ENCODE measurements around the gene TNS4.

Gene TNS4

GRCh38 chr17:40515011-40515410, 13.6 kb upstream of the TNS4 start:
- no peak for DNase-seq

DNA sequence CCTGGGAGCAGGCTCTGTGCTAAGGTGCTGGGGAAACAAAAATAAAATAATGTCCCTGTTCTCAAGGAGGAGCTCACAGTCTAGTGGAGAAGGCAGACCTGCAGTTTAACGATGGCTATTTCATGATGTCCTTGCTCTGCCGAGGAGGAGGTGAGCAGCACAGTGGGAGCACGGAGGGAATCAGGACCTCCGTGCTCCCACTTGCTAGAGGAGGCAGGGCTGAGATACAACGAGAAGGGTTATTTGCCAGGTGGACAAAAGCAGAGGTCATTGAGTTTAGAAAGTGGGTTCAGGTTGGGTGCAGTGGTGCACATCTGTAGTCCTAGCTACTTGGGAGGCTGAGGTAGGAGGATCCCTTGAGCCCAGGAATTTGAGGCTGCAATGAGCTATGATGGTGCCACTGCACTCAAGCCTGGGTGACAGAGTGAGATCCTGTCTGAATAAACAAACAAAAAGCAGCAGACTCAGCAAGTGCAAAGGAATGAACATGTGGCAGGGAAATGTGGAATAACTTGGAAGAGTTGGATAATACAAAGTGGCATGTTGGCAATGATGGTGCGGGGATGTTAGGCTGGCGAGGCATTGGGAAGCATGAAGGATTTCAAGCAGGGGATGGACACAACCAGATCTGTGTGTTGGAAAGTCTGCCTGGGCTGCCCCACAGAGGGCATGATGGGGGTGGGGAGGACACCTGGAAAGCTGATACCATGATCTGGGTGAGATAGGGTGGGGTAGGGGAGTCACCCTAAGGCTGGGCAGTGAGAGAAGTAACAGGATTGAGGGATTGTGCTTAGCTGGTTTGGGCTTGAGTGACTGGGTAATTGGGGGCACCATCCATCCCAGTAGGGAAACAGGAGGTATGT, 12.8 kb upstream of the TNS4 start:
- DNase-seq: no peak

DNA sequence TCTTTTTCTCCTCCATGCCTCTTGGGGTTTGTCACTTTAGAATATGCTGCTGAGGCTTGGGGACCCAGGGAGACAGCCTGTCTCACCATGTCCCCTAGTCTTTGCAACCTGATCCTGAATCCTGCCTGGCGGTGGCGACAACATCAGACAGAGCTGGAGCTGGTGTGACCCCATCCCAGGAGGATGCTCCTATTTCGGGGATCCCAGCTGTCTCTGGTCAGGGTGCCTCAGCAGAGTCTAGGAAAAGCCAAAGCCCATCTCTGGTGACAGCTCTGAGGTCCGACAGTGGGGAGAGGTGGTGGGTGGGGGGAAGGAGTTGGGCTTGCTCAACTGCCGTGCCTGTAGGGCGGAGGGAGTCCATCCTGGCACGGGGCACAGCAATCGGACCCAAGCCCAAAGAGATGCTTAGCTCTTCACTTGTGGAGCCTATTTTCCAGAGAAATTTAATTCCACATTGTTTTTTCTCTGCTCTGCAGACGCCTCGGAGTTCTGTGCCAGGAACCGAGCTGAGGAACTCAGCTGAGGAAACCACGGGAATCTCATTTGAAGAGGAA, 10.3 kb upstream of the TNS4 start:
- DNase-seq: no peak

- no peak for DNase-seq
Observed at GRCh38 chr17:40511136-40511535, 9.7 kb upstream of the TNS4 start.

DNA sequence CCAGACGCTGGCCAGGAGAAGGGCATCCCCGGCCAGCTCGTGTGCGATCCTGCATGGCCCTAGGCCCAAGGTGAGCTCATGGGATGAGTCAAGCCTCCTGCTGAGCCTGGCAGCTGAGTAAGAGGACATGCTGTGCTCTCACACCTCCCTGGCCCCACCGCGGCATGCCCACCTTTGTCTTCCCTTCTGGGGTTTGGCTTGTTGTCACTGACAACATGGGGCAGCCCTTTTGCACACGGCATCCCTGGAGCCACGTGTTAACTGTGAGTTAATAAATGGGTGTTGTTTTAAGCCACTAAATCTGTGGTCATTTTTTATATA, 8.9 kb upstream of the TNS4 start:
- peak; percentile 97 for DNase-seq

GRCh38 chr17:40509626-40510327, 8.4 kb upstream of the TNS4 start:
- peak; percentile 49 for DNase-seq

DNA sequence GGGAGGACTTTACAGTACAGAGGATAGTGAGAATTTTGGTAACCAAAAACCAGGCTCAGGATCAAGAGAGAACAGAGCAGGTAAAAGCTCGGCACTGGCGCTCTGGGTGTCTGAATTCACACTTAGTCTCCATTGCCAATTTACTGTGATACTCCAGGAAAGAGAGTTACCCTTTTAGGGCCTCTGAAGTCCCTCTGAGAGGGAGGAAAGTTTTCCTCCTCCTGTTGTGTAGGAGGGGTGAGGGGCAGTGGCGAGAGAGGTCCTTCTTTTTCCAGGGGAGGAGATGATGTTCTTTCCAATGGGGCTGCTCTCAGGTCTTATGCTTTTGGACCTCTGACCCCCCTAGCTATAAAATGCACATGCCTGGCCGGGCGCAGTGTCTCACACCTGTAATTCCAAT, 5.4 kb upstream of the TNS4 start:
- DNase-seq: no peak

GRCh38 chr17:40503154-40503553, 1.7 kb upstream of the TNS4 start:
- DNase-seq: no peak

GRCh38 chr17:40502716-40503115, 1.3 kb upstream of the TNS4 start:
- DNase-seq: no peak

DNA sequence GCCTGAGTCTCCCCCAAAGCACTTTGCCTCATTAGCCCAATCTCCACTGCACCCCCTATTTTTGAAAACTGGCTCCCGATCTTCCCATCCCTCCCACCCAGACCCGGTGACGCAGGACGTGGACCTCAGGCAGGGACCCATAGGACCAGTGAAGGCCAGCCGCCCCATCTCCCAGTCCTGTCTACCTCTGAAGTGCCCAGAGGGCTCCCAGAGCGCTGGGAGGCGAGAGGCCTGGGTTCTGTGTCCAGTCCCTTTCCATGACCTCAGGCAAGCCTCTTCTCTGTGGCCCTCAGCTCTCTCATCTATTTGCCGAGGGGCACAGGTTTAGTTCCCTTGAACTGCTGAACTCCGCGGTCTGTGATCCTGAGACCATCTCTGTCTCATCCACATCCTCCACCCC, 714 bp downstream of the TNS4 start:
- no peak for DNase-seq

GRCh38 chr17:40500190-40500589, 1.2 kb downstream of the TNS4 start:
- DNase-seq: no peak

DNA sequence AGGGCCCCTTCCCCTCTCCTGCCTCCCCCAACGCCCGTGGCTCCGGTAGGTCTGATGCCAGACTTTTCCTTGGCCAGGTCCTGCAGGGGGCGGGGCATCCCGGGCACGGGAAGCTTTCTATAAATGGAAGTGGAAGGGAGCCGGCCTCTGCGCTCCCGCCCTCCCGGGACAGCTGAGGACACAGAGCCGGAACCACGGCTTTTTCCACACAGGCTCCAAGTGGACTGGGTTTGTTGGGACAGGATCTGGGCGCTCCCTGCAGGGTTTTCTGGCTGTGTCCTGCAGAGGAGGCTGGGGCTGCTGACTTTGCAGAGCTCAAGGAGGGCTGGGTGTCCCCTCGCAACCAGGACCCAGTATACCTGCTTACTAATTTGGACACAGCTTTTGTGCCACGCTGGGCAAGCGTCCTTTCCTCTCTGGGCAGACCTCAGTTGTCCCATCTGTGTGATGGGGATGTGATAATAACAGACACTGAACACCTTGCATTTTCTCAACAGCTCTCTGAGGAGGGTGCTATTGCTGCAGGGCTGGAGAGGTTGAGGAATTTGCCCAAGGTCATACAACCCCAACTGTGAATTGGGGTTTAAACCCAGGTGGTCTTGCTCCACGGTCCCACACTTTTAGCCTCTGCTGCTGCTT, 1.8 kb downstream of the TNS4 start:
- DNase-seq: peak; percentile 58

- peak; percentile 31 for DNase-seq
Observed at GRCh38 chr17:40498281-40499084, 2.9 kb downstream of the TNS4 start.

DNA sequence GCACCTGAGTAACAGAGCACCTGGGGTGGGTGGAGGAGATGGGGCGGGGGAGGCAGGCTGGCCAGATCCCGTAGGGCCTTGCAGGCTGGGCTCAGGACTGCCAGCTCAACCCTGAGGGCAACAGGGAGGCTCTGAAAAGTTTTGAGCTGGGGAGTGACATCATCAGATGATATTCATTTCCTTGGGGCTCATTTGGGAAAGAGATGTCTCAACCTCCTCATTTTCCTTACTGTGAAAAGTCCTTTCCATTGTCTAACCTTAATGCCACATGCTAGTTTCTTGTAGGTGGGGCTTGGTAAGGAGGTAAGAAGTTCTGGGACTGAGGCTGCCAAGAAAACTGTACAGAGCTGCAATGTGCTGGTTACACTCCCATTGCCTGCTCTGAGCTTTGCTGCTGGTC, 3.7 kb downstream of the TNS4 start:
- DNase-seq: no peak

DNA sequence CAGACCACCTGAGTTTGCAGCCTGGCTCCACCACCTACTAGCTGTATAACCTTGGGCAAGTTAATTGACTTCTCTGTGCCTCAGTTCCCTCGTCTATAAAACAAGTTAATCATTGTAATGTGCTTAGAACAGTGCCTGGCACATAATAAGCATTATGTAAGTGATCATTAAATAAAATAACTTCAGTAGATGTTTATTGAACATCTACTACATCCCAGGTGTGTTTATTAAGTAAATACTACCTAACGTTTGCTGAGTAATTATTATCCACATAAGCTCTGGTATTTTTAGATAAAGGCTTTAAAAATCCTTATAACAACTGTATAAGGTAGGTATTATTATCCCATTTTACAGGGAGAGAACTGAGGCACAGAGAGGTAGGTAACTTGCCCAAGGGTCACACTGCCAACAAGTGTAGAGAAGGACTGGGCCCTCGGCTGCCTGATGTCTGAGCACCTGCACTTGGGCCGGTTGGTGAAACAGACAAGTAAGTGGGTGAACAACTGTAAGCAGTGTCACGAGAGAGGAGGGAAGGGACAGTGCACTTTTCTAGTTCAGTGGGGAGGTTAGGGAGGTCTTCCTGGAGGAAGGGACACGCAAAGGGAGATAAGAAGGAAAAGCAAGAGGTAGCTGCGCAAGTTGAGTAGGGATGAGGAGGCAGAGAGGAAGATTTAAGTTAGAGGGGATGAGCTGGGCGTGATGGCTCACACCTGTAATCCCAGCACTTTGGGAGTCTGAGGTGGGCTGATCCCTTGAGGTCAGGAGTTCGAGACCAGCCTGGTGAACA, 4.6 kb downstream of the TNS4 start:
- no peak for DNase-seq

GRCh38 chr17:40496170-40496569, 5.3 kb downstream of the TNS4 start:
- no peak for DNase-seq

GRCh38 chr17:40495140-40495539, 6.3 kb downstream of the TNS4 start:
- no peak for DNase-seq

GRCh38 chr17:40493697-40494096, 7.7 kb downstream of the TNS4 start:
- DNase-seq: no peak

GRCh38 chr17:40491486-40491885, 9.9 kb downstream of the TNS4 start:
- no peak for DNase-seq

DNA sequence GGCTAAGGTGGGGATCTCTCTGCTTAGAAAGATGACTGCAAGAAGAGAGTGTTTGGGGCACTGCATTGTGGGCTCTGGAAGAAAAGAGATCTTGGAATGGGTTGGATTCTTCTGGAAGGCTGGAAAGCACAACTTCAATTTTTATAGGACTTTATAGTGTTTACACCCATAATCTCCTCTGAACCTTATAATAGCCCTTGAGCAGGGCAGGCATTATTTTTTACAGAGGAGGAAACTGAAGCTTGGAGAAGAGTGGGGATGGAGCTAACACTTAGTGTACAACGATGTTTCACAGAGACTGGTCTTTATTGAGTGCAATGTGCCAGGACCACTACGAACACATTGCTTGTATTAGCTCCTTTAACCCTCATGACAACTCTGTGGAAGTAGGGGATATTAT, 10.4 kb downstream of the TNS4 start:
- DNase-seq: no peak

DNA sequence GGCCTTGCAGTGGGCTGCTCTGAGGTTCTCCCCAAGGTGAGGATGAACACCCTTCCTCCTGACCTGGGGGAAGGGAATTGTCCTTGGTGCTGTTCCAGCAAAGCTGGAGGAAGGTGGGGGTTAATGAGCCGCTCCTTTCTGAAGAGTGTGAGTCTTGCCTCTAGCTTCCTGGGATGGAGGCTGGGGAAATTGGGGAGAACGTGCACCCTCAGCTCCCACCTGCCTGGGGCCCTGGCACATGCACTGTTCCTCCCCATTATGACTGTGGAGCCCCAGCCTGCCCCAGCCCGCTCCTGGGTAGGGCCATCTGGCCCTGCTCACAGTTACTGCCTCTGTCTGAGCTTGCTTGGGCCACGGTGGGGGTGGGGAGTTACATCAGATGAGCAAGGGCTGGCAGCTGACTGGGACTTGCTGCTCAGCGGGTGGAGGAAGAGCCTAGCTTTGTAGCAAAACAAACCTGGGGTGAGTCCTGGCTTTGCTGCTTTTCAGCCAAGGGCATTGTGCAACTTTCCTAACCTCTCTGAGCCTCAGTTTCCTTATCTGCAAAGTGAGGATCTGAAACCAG, 11.1 kb downstream of the TNS4 start:
- peak; percentile 61 for DNase-seq

All from kidney glomerular epithelial cell (primary cell).